Right ventricle myocardium inferior (tissue), 1 donor: ENCODE results near the gene DUS1L. TPM values are rescaled to one million over a fixed set of nuclear protein-coding genes. Genes with fewer than 3 reads are reported as not detected.

Experiments
- ATAC-seq: fragments of 200-7000 bp; cut with Tn5 transposase; one replicate; pipeline ENCODE4 v1.9.1; 2020; ENCODE audit warnings: mild to moderate bottlenecking, moderate library complexity
- DNase-seq: peaks from one replicate; pipeline ENCODE4 v3.0.0; 2021; ENCODE audit errors: missing footprints
- intact Hi-C: fragments of 100-400 bp; cut with DNase I; formaldehyde crosslinking; loops from one replicate; pipeline ENCODE4 v1.11.0; 2022
- total RNA-seq: library from RNA; stranded (reverse); fragmentation: NEBNext Ultra II Directional; extraction: Animal tissue kit (Norgen Biotek cat#: 25700); gene quantifications from one replicate; pipeline ENCODE4 v1.2.1, GENCODE V29; 2021
- donor health status: DM: no; HTN: yes; CAD: no; lungs with severe emphysema.

Gene DUS1L
- total RNA-seq, 1 donor from 2014 or later = 59.3 TPM

- DNase-seq (no peak), ATAC-seq (no peak)
- intact Hi-C loops = no loop called here
These were observed 14.6 kb upstream of the DUS1L start for GRCh38 chr17:82080048-82080788.

DNA sequence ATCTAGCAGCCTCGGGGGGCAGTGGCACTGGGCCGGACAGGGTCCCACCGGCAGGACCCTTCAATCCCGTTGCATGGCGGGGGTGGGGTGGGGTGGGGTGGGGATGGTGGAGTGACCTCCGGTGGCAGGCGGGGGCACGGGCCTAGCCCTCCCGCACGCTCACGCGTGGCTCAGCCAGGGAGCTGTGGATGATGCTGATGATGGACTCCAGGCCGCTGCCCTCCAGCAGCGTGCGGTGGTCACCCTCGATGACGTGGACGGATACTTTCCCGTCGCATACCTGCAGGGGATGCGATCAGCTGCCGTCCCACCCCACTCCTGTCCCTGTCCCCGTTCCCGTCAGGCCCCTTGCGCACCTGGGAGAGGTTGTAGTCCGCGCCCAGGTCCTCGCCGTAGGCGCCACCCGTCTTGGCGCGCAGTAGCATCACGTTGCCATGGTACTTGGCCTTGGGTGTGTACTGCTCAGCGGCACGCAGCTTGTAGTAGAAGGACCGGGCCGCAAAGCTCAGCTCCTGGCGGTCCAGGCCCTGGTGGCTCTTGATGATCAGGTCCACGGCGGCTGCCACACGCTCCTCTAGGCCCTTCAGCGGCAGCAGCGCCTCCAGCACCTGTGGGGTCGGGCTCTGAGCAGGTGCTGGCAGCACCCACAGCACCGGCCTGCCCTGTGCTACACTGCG is 13.5 kb upstream of the DUS1L start:
- intact Hi-C loops = no loop called here
- DNase-seq (no peak), ATAC-seq (no peak)

GRCh38 chr17:82078433-82078832 is 12.8 kb upstream of the DUS1L start:
- no peak for DNase-seq
- no peak for ATAC-seq
- intact Hi-C loops = no loop called here

- ATAC-seq (peak; percentile 40), DNase-seq (no peak)
- intact Hi-C loops = no loop called here
These were observed 12.2 kb upstream of the DUS1L start for GRCh38 chr17:82077617-82078358.

GRCh38 chr17:82076785-82077591 is 11.4 kb upstream of the DUS1L start:
- ATAC-seq (peak; percentile 48), DNase-seq (no peak)
- intact Hi-C loops = no loop called here

DNA sequence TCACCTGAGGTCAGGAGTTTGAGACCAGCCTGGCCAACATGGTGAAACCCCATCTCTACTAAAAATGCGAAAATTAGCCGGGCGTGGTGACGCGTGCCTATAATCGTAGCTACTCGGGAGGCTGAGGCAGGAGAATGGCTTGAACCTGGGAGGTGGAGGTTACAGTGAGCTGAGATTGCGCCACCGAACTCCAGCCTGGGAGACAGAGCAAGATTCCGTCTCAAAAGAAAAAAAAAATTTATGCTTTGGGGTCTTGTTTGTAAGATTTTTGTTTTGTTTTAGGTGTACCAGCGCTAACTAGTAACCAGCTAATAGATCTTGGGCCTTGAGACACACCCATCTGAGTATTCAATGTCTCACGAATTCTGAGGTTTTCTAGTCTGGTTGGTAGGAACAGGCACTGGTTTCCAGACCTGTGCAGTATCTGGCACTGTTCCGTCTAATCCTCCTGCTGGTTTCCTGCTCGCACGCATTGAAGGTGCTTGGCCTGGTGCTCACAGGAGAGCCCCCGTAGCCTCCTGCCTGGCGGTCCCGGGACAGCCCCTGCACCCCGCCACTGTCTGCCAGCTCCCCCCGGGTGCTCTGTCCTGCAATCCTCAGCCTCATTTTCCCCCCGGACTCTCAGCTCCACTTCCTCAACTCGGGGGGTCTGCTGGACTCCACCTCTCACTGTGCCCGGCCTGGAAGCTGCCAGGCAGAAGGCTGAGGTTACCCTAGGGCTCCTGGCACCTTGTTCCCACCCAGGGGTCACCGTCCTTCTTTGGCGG is 10.6 kb upstream of the DUS1L start:
- no peak for ATAC-seq
- no peak for DNase-seq
- intact Hi-C loops = no loop called here

- DNase-seq (no peak), ATAC-seq (no peak)
- intact Hi-C loops = no loop called here
These were observed 7.8 kb upstream of the DUS1L start for GRCh38 chr17:82073446-82073845.

DNA sequence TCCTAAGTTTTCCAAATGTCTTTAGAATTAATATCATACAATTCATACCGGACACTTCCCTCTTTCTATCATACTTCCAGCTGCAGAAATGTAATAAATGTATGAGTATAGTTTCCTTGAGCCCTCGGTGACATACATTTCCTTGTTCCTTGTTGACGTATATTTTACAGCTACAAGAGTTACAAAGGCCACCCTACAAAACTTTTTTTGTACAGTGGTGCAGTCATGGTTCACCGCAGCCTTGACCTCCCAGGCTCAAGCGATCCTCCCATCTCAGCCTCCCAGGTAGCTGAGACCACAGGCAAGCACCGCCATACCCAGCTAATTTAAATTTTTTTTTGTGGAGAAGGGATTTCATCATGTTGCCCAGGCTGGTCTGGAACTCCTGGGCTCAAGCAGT is 7.2 kb upstream of the DUS1L start:
- DNase-seq (no peak), ATAC-seq (no peak)
- intact Hi-C loops = no loop called here

DNA sequence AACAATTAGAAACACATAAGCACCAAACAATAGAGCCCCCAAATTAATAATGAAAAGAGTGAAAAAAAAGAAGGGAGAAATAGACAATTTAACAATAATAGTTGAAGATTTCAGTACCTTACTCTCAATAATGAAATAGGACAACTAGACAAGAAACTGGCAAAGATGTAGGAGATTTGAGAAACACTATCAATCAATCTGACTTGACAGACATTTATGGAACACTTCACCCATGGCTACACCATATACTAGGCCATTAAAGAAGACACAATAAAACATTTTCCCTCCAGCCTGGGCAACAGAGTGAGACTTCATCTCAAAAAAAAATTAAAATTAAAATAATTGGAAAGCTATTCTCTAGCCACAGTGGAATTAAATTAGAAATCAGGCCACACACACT is 5.0 kb upstream of the DUS1L start:
- ATAC-seq = no peak
- DNase-seq = no peak
- intact Hi-C loops = no loop called here

DNA sequence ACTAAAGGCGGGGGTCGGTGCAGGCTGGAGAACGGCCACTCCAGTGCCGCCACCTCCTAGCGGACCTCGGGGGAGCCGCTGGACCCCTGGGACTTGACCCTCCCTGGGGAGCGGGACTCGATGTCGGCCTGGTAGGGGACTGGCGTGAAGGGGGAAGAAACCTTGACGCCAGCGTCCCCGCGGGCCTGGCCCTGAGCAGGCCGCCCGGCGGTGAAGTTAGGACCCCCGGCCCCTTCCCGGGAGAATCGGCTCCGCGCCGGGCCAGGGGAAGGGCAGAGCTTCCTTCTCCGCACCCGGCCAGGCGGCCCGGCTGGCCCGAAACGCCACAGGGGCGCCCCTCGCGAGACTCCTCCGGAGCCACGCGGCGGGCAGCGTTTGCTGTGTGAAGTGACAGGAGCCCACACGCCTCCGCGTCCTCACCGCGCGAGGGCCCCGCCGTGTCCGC is 389 bp downstream of the DUS1L start:
- ATAC-seq = no peak
- intact Hi-C loops = no loop called here
- DNase-seq = peak; percentile 62

- ATAC-seq (no peak), DNase-seq (peak; percentile 60)
- intact Hi-C loops = no loop called here
These were observed 991 bp downstream of the DUS1L start for GRCh38 chr17:82064433-82065192.

GRCh38 chr17:82063424-82064415 is 1.9 kb downstream of the DUS1L start:
- DNase-seq = peak; percentile 58
- intact Hi-C loops = no loop called here
- no peak for ATAC-seq

GRCh38 chr17:82062984-82063368 is 2.6 kb downstream of the DUS1L start:
- intact Hi-C loops = no loop called here
- DNase-seq = peak; percentile 61
- no peak for ATAC-seq

DNA sequence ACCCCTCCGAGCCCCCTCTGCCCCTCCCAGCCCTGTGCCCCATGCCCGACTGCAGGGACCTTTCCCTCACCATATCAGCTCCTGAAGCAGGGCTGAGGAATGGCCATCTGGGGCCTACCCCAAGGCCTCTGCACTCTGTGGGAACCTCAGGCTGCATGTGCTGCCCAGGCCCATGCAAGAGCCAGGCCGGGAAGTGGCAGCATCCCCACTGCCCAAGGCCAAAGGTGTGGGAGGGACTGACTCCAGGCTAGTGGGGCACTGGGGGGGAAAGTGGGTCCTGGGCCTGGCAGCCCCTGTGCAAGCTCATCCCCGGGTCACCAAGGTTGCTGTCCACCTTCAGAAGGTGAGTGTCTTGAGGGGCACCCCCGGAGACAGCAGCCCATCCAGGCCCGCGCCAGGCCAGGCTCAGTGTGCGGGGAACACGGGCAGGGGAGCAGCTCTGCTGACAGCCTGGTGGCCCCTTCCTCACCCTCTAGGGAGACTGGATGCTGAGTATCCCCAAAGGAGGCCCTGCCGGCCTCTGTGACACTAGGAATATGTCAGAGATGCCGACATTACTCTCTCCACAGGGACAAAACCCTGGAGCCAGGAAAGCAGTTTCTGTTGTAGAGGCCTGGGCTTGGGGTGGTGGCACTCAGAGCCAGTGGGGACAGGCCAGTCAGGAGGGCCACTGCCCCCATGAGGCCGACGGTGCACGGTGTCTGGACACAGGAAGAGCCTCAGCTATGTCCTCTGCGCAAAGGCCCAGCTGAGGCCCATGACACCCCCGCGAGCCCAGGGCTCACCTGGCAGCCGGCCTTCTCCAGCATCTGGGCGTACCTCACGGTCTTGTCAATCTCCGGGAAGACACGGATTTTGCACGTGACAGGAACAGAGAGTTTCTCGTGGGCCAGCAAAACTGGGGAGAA is 3.3 kb downstream of the DUS1L start:
- ATAC-seq (no peak), DNase-seq (peak; percentile 37)
- intact Hi-C loops = no loop called here

GRCh38 chr17:82061047-82061925 is 4.3 kb downstream of the DUS1L start:
- ATAC-seq (no peak), DNase-seq (peak; percentile 55)
- intact Hi-C loops = no loop called here
